Body of pancreas (tissue), 4 donors: Measurements from ENCODE around the gene PIP5K1B. TPM values are rescaled to one million over a fixed set of nuclear protein-coding genes. Genes with fewer than 3 reads are reported as not detected.

Experiments used
- ATAC-seq: fragments of 150-250 bp; one replicate; pipeline ENCODE4 v1.9.1; 2016
- DNase-seq, 4 donors: peaks; one replicate each; pipeline ENCODE4 v3.0.0-alpha.2; 2019
- H3K27ac ChIP-seq, 4 donors: fragments of 200-600 bp; sonication (generic); 1 replicate in 3 of 4; 2 replicates in 1 of 4; pipeline versions ENCODE4 v1.5.1 to v1.6.1; 2016 to 2019; ENCODE audit warnings: mild to moderate bottlenecking in 1 of 4, mixed read lengths in 1 of 4, moderate library complexity in 1 of 4
- H3K27me3 ChIP-seq, 2 donors: fragments of 200-600 bp; sonication (generic); one replicate each; pipeline ENCODE4 v1.6.0; 2016; ENCODE audit warnings: mild to moderate bottlenecking in 1 of 2
- H3K36me3 ChIP-seq, 2 donors: fragments of 200-600 bp; sonication (generic); replicated peaks in 1 of 2; 2 replicates each; pipeline ENCODE4 v1.5.1; 2016; ENCODE audit warnings: low read depth in 2 of 2; ENCODE audit not compliant: insufficient read depth in 1 of 2
- H3K4me1 ChIP-seq: fragments of 200-600 bp; sonication (generic); one replicate; pipeline ENCODE4 v1.6.0; 2016
- H3K4me3 ChIP-seq, 2 donors: fragments of 200-600 bp; sonication (generic); 1 replicate in 1 of 2; 2 replicates in 1 of 2; pipeline ENCODE4 v1.5.1; 2016 to 2019
- H3K9me3 ChIP-seq, 3 donors: fragments of 200-600 bp; sonication (generic); 1 replicate in 2 of 3; 2 replicates in 1 of 3; pipeline ENCODE4 v1.5.1; 2016
- CTCF ChIP-seq, 7 experiments: fragments of 450-650 bp in 4 of 7; fragments of 200-600 bp in 3 of 7; sonication (generic) in 3 of 7; IDR thresholded peaks; one replicate each; pipeline ENCODE4 v1.5.1; 2016 to 2019; ENCODE audit warnings: antibody characterized with exemption in 7 of 7
- POLR2A ChIP-seq, 3 donors: fragments of 450-650 bp; IDR thresholded peaks; one replicate each; pipeline ENCODE4 v1.6.1; 2016; ENCODE audit warnings: antibody characterized with exemption in 3 of 3, mild to moderate bottlenecking in 2 of 3
- WGBS, 2 donors: methylation state at CpG; one replicate each; pipeline ENCODE4 v1.1.5; 2017; 5-methylcytosine and 5-hydroxymethylcytosine counted together
- intact Hi-C: fragments of 100-400 bp; cut with DNase I; formaldehyde crosslinking; loops from one replicate; pipeline ENCODE4 v1.15.1; 2023
- total RNA-seq, 2 donors: library from RNA; depleted of rRNA; stranded (reverse); fragments of >200 nt; gene quantifications; one replicate each; pipeline ENCODE4 v1.1.0, GENCODE V29; 2016

Gene PIP5K1B
- total RNA-seq, 2 donors from 2014 or later: 3.6 to 7.8 TPM

DNA sequence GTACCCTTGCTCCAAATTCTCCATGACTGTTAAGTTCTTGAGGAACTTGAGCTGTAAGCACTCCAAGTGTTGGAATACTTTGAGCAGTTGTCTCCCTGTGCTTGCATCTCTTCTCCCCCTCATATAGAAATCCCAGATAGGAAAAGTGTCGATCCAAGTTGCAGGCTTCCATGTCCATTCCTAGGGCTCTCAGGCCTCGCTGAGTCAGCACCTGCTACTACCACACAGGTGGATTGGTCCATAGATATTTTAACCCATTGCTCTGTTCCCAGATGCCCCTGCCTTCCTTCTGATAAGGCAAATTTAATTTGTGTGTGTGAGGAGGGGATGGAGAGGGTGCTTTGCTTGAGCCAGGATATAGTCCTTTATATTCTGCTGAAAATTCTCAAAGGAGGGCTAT, 95.8 kb downstream of the PIP5K1B start:
- Histone ChIP-seq H3K36me3 (no peaks in the 10 kb centered on the region), H3K27ac (no peak overlapping the region), H3K9me3 (no peaks in the 10 kb centered on the region), H3K27me3 (no peaks in the 10 kb centered on the region), H3K4me1 (peaks cover 12% of the 10 kb centered on the region), H3K4me3 (no peak overlapping the region)
- intact Hi-C loops: no loop called here
- ATAC-seq (no peak), DNase-seq (no peak)
- 83 to 91% methylated on average over 2 of the region's 2 CpGs for WGBS, 2 donors
- TF ChIP-seq POLR2A (IDR thresholded peaks at IDR 0.05) (no peak), CTCF (IDR thresholded peaks at IDR 0.05) (no peak)

DNA sequence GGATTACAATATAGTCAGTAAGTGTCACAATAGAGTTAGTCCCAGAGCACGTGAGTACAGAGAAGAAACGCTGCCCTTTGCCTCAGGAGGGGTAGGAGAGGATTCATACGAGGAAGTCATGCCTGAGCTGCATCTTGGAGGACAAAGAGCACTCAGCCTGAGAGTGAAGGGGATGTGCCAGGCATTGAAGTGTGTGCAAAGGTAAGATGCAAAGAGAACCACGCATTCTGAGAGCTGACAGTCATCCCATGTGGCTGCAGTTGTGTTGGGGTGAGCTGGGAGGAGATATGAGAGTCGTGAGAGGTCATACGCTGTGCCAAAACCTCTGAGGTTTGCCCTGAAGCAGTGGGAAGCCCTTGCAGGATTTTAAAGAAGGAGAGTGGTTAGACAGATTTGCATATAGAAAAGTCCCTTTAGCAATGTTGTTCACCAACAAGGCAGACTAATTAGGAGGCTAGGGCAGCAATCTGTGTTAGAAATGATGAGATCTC, 97.5 kb downstream of the PIP5K1B start:
- Histone ChIP-seq H3K27me3 (no peaks in the 10 kb centered on the region), H3K9me3 (no peaks in the 10 kb centered on the region), H3K27ac (no peak overlapping the region), H3K4me3 (no peak overlapping the region), H3K4me1 (peaks cover 21% of the 10 kb centered on the region), H3K36me3 (no peaks in the 10 kb centered on the region)
- ATAC-seq: no peak
- intact Hi-C loops: no loop called here
- TF ChIP-seq POLR2A (IDR thresholded peaks at IDR 0.05) (no peak), CTCF (IDR thresholded peaks at IDR 0.05) (no peak)
- WGBS, 2 donors: 85 to 86% methylated on average over 6 of the region's 6 CpGs
- no peak for DNase-seq

- H3K9me3 ChIP-seq: no peaks in the 10 kb centered on the region
- WGBS, 2 donors: 74% methylated on average over 11 of the region's 11 CpGs
- no peaks in the 10 kb centered on the region for H3K27me3 ChIP-seq
- H3K27ac ChIP-seq: no peak overlapping the region
- no peaks in the 10 kb centered on the region for H3K36me3 ChIP-seq
- ATAC-seq: no peak
- no peak overlapping the region for H3K4me3 ChIP-seq
- no peak for TF ChIP-seq CTCF (IDR thresholded peaks at IDR 0.05)
- no peak for TF ChIP-seq POLR2A (IDR thresholded peaks at IDR 0.05)
- DNase-seq: no peak
- intact Hi-C loops: no loop called here
- peaks cover 21% of the 10 kb centered on the region for H3K4me1 ChIP-seq
These were observed 100.2 kb downstream of the PIP5K1B start for GRCh38 chr9:68804911-68805889.

DNA sequence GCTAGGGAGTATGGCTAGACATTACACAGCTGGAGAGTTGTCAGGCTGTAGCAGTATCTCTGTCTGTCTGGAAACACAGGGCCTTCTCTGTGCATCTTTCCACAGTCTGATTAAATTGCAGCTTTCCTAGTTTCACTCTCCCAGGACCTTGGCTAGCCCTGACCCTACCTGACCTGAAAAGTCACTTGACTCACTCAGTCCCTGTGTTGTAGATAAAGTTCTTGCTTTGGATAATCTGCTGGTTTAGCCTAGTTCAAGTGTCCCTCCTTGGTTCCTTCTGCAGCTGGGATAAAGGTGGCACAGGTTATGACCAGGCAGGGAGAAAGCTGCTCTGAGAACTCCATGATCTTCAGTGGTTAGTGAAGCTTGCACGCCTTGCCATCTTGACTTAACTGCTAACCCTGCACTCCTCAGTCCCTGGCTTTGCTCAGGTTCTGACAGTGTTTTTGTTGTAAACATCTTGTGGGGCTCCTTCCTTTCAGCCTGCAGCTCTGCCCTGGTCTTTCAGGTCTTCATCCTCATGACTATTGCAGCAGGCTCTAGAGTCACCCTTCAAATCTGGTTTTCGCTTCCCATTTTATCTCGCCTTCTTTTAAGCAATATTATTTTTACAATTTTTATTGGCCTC, 101.0 kb downstream of the PIP5K1B start:
- no peaks in the 10 kb centered on the region for H3K9me3 ChIP-seq
- WGBS, 2 donors: 86 to 88% methylated on average over 3 of the region's 3 CpGs
- ATAC-seq (no peak), DNase-seq (peak in 1 of 4 donors; percentile 15)
- H3K4me3 ChIP-seq: no peak overlapping the region
- intact Hi-C loops: no loop called here
- no peak for TF ChIP-seq CTCF (IDR thresholded peaks at IDR 0.05)
- TF ChIP-seq POLR2A (IDR thresholded peaks at IDR 0.05): no peak
- no peaks in the 10 kb centered on the region for H3K27me3 ChIP-seq
- H3K27ac ChIP-seq: no peak overlapping the region
- H3K4me1 ChIP-seq: peaks cover 21% of the 10 kb centered on the region
- no peaks in the 10 kb centered on the region for H3K36me3 ChIP-seq
